Measurements from ENCODE around the gene RPGRIP1L.
"Not testable (repeated sequence)": the region's sequence is repeated elsewhere in the genome, so short reads cannot be mapped to it uniquely, and the experiment has no call there.

The RPGRIP1L gene

DNA sequence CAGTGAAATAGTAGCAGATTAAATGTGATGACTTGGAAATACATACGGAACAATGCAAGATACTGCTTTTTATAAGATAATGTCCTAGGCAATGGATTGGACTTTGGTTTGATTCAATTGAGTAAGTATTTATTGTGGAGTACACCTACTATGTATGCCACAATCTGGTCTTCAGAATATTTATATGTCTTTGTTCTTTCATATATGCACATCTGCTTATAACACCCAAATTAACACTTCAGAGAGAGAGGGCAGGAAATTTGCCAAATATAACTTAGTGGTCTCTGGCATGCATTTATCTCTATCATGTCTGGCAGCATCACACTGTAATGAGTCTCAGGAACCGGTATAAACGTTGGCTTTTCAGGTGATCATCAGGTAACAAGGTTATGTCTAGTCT, 16.9 kb downstream of the RPGRIP1L start:
- TF ChIP-seq CTCF (IDR thresholded peaks at IDR 0.05; ENCODE audit: low read depth, low read length, missing control alignments) = no peak
- DNase-seq (ENCODE audit: extremely low read depth, low read depth) = no peak
- no peak overlapping the region for H3K4me3 ChIP-seq (replicated peaks; ENCODE audit: low read depth, low read length)

GRCh38 chr16:53685334-53685733, 18.3 kb downstream of the RPGRIP1L start:
- not testable (repeated sequence) for DNase-seq (ENCODE audit: extremely low read depth, low read depth); H3K4me3 ChIP-seq (replicated peaks; ENCODE audit: low read depth, low read length)

DNA sequence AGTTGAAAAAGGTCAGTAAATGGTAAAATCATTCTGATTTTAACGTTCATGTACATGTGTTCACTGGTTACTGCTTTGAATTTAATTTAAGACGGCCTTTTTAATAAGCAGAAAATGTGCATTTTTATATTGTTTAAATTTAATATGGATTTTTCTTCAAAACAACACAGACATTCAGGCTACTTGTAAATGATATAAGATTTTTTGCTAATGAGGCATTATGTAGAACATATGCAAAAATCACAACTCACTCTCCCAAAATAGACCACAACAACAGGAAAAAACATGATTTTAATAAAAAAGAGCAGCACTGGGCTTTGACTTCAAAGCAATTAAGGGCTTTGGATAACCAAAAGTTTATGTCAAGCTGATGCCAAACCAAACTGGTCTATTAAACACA, 22.3 kb downstream of the RPGRIP1L start:
- TF ChIP-seq CTCF (IDR thresholded peaks at IDR 0.05; ENCODE audit: low read depth, low read length, missing control alignments) = no peak
- no peak for DNase-seq (ENCODE audit: extremely low read depth, low read depth)
- H3K4me3 ChIP-seq (replicated peaks; ENCODE audit: low read depth, low read length) = no peak overlapping the region

GRCh38 chr16:53680756-53681155, 22.9 kb downstream of the RPGRIP1L start:
- no peak for TF ChIP-seq CTCF (IDR thresholded peaks at IDR 0.05; ENCODE audit: low read depth, low read length, missing control alignments)
- H3K4me3 ChIP-seq (replicated peaks; ENCODE audit: low read depth, low read length) = no peak overlapping the region

GRCh38 chr16:53678756-53679343, 24.8 kb downstream of the RPGRIP1L start:
- no peak overlapping the region for H3K4me3 ChIP-seq (replicated peaks; ENCODE audit: low read depth, low read length)
- no peak for TF ChIP-seq CTCF (IDR thresholded peaks at IDR 0.05; ENCODE audit: low read depth, low read length, missing control alignments)
- DNase-seq (ENCODE audit: extremely low read depth, low read depth) = no peak

More at GRCh38 chr16:53680756-53681155, 22.9 kb downstream of the RPGRIP1L start:
- no peak for DNase-seq (ENCODE audit: extremely low read depth, low read depth)

DNA sequence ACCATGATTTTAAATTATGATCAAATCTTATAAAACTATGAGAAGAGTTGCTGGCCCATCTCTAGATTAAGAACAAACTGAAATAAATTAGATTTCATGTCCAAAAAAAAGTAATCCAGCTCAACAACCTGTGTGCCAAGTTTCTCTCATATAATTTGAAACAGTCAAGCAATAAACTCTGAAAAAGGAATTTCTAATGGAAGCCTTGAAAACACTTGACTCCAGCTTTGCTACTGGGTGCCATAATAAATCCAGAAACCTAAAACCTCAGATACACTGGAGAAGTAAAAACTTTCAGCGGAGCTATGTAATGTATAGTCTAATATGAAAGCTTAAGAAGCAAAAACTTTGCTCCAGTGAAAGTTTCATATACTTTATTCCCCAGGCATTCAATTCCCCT, 25.5 kb downstream of the RPGRIP1L start:
- no peak for TF ChIP-seq CTCF (IDR thresholded peaks at IDR 0.05; ENCODE audit: low read depth, low read length, missing control alignments)
- no peak for DNase-seq (ENCODE audit: extremely low read depth, low read depth)
- no peak overlapping the region for H3K4me3 ChIP-seq (replicated peaks; ENCODE audit: low read depth, low read length)

DNA sequence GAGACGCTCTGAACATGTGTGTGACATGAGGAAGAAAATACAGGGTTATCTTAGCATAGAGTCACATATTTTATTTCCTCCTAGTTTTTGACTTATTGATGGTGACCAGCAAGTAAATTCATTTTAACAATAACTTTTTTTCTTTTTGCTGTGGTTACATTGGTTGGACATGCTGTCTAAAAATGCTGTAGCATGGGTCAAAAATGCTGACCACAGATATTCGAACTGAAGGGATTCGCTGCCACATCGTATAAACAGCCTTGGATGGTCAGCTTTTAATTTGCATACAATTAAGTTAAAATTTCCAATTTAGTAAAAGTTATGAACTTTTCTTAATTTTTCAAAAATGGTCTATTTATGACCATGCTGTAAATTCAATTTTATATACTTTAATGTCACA, 30.5 kb downstream of the RPGRIP1L start:
- no peak overlapping the region for H3K4me3 ChIP-seq (replicated peaks; ENCODE audit: low read depth, low read length)
- no peak for DNase-seq (ENCODE audit: extremely low read depth, low read depth)
- no peak for TF ChIP-seq CTCF (IDR thresholded peaks at IDR 0.05; ENCODE audit: low read depth, low read length, missing control alignments)

Data from HFF-Myc (cell line).